Lower lobe of right lung (tissue), 2 donors: Measurements from ENCODE around the gene IL36RN. TPM values are rescaled to one million over a fixed set of nuclear protein-coding genes. Genes with fewer than 3 reads are reported as not detected.

ENCODE experiments used
- ATAC-seq, 2 donors: fragments of 200-7000 bp; cut with Tn5 transposase; one replicate each; pipeline ENCODE4 v1.9.1; 2020 to 2022; ENCODE audit warnings: mild to moderate bottlenecking in 2 of 2, moderate library complexity in 2 of 2
- DNase-seq: peaks from one replicate; pipeline ENCODE4 v3.0.0-alpha.2; 2020
- H3K27ac ChIP-seq: fragments of 200-600 bp; one replicate; pipeline ENCODE4 v1.8.0; 2022
- H3K27me3 ChIP-seq: fragments of 200-600 bp; one replicate; pipeline ENCODE4 v1.8.0; 2022; ENCODE audit warnings: low read depth
- H3K36me3 ChIP-seq: fragments of 200-600 bp; one replicate; pipeline ENCODE4 v1.8.0; 2022; ENCODE audit warnings: mild to moderate bottlenecking
- H3K4me1 ChIP-seq: fragments of 200-600 bp; one replicate; pipeline ENCODE4 v1.8.0; 2022
- H3K4me3 ChIP-seq: fragments of 200-600 bp; one replicate; pipeline ENCODE4 v1.8.0; 2022; ENCODE audit warnings: mild to moderate bottlenecking
- H3K9me3 ChIP-seq: fragments of 200-600 bp; one replicate; pipeline ENCODE4 v1.8.0; 2022
- intact Hi-C: fragments of 100-400 bp; cut with DNase I; formaldehyde crosslinking; loops from one replicate; pipeline ENCODE4 v1.11.0; 2022
- total RNA-seq: library from RNA; stranded (reverse); fragmentation: NEBNext Ultra II Directional; extraction: Animal tissue kit (Norgen Biotek cat#: 25700); gene quantifications from one replicate; pipeline ENCODE4 v1.2.1, GENCODE V29; 2021
- TF ChIP-seq, protein P1 (sequence below): fragments of 200-600 bp; IDR thresholded peaks from one replicate; pipeline ENCODE4 v1.8.0; 2022; ENCODE audit warnings: antibody characterized with exemption, mild to moderate bottlenecking
- donor health status: DM: no; HTN: yes; CAD: no; lungs with severe emphysema.

Gene IL36RN
- total RNA-seq, 1 donor from 2014 or later = not detected

DNA sequence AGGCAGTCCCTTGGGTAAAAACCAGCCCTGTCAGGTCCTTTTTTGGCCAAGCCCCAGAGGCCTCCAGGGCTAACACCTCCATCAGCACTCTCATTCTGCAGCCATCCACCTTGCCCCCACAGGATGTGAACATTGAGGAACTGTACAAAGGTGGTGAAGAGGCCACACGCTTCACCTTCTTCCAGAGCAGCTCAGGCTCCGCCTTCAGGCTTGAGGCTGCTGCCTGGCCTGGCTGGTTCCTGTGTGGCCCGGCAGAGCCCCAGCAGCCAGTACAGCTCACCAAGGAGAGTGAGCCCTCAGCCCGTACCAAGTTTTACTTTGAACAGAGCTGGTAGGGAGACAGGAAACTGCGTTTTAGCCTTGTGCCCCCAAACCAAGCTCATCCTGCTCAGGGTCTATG lies 16.0 kb downstream of the IL36RN start:
- Histone ChIP-seq H3K4me3 (no peak overlapping the region), H3K9me3 (no peaks in the 10 kb centered on the region), H3K27ac (no peak overlapping the region), H3K27me3 (no peaks in the 10 kb centered on the region), H3K4me1 (no peaks in the 10 kb centered on the region), H3K36me3 (no peaks in the 10 kb centered on the region)
- TF ChIP-seq, protein P1, sequence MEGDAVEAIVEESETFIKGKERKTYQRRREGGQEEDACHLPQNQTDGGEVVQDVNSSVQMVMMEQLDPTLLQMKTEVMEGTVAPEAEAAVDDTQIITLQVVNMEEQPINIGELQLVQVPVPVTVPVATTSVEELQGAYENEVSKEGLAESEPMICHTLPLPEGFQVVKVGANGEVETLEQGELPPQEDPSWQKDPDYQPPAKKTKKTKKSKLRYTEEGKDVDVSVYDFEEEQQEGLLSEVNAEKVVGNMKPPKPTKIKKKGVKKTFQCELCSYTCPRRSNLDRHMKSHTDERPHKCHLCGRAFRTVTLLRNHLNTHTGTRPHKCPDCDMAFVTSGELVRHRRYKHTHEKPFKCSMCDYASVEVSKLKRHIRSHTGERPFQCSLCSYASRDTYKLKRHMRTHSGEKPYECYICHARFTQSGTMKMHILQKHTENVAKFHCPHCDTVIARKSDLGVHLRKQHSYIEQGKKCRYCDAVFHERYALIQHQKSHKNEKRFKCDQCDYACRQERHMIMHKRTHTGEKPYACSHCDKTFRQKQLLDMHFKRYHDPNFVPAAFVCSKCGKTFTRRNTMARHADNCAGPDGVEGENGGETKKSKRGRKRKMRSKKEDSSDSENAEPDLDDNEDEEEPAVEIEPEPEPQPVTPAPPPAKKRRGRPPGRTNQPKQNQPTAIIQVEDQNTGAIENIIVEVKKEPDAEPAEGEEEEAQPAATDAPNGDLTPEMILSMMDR = no peak
- intact Hi-C loops = no loop called here
- DNase-seq (no peak), ATAC-seq (no peak)

DNA sequence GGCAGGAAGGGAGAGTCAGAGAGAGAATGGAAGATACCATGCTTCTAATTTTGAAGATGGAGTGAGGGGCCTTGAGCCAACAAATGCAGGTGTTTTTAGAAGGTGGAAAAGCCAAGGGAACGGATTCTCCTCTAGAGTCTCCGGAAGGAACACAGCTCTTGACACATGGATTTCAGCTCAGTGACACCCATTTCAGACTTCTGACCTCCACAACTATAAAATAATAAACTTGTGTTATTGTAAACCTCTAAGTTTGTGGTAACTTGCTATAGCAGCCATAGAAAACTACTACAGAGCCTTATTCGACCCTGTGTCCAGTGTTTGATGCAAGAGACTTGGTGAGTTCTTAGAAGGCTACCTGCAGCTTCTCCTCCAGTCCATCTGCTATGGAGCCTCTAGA lies 16.6 kb downstream of the IL36RN start:
- no peak for ATAC-seq
- intact Hi-C loops = no loop called here

DNA sequence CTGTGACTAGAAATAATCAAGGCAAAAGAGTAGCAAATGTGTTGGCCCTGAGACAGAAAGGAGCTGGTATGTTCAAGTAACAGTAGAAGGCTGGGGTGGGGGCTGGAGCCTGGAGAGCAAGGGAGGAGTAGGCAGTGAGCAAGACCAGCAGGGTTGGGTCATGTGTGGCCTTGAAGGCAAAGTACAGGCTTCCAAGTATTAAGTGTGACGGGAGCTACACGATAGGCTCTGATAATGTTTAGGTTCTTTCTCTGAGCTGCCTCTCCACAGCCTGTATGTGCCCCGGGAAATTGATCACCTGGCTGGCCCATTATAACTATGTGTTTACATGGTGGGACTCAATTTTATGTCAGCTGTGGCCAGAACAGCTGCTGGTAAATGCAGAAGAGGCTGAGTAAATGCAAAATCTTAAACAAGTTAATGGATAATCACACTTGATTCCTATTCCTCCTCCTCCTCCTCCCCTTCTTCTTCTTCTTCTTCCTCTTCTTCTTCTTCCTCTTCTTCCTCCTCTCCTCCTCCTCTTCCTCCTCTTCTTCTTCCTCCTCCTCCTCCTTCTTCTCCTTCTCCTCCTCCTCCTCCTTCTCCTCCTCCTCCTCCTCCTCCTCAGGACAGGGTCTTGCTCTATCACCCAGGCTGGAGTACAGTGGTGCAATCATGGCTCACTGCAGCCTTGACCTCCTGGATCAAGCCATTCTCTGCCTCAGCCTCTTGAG lies 18.1 kb downstream of the IL36RN start:
- H3K27ac ChIP-seq = no peak overlapping the region
- no peaks in the 10 kb centered on the region for H3K4me1 ChIP-seq
- no peak overlapping the region for H3K4me3 ChIP-seq
- intact Hi-C loops = no loop called here
- H3K9me3 ChIP-seq = no peaks in the 10 kb centered on the region
- no peaks in the 10 kb centered on the region for H3K36me3 ChIP-seq
- DNase-seq (no peak), ATAC-seq (no peak)
- TF ChIP-seq, protein P1 = no peak
- no peaks in the 10 kb centered on the region for H3K27me3 ChIP-seq

More for the DNA sequence above, 16.6 kb downstream of the IL36RN start:
- Histone ChIP-seq H3K9me3 (no peaks in the 10 kb centered on the region), H3K27me3 (no peaks in the 10 kb centered on the region), H3K4me3 (no peak overlapping the region), H3K27ac (no peak overlapping the region), H3K36me3 (no peaks in the 10 kb centered on the region), H3K4me1 (no peaks in the 10 kb centered on the region)
- TF ChIP-seq, protein P1 = no peak
- DNase-seq = no peak

DNA sequence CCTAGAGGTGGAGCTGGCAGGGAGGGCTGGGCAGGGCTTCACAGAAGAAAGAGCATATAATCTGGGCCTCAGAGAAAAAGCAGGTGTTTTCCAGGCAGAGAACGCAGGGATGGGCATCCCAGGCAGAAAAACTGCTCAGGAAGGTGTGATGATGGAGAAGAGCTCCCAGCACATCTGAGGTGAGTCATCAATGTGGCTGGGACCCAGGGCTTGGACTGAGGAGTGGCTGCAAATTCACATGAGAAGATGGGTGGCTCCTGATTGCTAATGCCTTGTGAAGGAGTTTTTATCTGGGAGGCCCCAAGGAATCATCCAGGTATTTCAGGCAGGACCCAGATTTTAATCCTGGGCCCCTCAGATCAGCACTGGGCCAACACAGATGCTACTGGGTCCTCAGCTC lies 18.9 kb downstream of the IL36RN start:
- no peaks in the 10 kb centered on the region for H3K27me3 ChIP-seq
- DNase-seq (no peak), ATAC-seq (peak in 1 of 2 donors; percentile 42)
- no peak overlapping the region for H3K27ac ChIP-seq
- TF ChIP-seq, protein P1 = no peak
- no peaks in the 10 kb centered on the region for H3K9me3 ChIP-seq
- H3K36me3 ChIP-seq = no peaks in the 10 kb centered on the region
- intact Hi-C loops = no loop called here
- no peaks in the 10 kb centered on the region for H3K4me1 ChIP-seq
- H3K4me3 ChIP-seq = no peak overlapping the region

DNA sequence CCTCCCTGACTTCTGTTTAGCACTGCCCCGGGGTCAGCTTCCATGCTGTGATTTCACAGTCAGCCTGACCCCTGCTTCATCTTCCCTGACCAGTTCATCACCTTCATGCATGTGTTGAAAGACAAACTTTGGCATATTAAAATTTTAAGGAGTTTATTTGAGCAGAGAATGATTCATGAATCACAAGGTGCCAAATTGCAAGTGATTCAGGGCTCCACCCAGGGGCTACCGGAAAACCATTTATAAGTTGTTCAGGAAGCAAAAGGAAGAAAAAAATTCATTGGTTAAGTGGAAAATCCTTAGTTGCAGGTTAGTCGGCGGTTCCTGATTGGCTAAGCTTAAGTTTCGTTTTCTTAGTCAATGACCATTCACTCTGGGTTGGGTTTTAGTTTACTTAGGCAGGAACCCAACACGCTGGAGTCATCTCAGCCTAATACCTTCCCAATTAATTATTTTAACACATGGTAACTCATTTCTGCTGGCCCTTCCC lies 19.4 kb downstream of the IL36RN start:
- ATAC-seq (peak; percentile 59 to 90), DNase-seq (no peak)
- H3K36me3 ChIP-seq = no peaks in the 10 kb centered on the region
- intact Hi-C loops = no loop called here
- H3K27me3 ChIP-seq = no peaks in the 10 kb centered on the region
- H3K9me3 ChIP-seq = no peaks in the 10 kb centered on the region
- H3K27ac ChIP-seq = no peak overlapping the region
- TF ChIP-seq, protein P1 = no peak
- H3K4me1 ChIP-seq = no peaks in the 10 kb centered on the region
- no peak overlapping the region for H3K4me3 ChIP-seq
